GM18505 (cell line): Measurements from ENCODE around the gene SRRM1.
"Not testable (repeated sequence)": the region's sequence is repeated elsewhere in the genome, so short reads cannot be mapped to it uniquely, and the experiment has no call there.

Experiments used
- ATAC-seq: cut with Tn5 transposase; IDR thresholded peaks from one replicate; pipeline ENCODE4 v1.9.1; 2021; ENCODE audit not compliant: unreplicated experiment
- POLR2A ChIP-seq: IDR thresholded peaks from 4 replicates; pipeline ENCODE4 v1.6.1; 2011; ENCODE audit warnings: borderline replicate concordance; ENCODE audit not compliant: insufficient read depth, insufficient read length; ENCODE audit errors: extremely low read depth

Gene SRRM1

DNA sequence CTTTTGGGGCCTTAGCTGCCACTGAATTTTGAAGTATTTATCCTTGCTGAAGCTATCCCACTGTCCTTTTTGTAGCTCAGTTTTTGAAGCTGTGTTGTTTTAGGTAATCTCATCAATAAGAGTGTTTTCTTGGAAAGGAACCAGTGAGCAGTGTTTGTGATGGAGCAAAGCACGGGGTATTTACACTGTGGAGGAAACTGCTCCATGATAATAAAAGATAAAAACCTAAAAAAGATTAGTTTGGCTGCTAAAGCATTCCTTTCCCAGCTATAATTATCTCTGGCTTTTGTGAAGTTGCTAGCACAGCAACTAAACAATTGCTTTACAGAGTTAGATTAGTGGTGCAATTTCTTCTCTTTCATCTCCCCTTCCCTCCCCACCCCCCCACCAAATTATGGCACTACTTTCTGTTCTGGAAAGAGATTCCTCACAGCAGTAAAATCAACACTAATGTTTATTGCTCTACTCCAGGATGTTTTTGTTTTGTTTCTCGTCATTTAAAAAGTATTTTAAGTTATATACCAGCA lies 21.5 kb downstream of the SRRM1 start:
- no peak for ATAC-seq
- TF ChIP-seq POLR2A, result no peak

DNA sequence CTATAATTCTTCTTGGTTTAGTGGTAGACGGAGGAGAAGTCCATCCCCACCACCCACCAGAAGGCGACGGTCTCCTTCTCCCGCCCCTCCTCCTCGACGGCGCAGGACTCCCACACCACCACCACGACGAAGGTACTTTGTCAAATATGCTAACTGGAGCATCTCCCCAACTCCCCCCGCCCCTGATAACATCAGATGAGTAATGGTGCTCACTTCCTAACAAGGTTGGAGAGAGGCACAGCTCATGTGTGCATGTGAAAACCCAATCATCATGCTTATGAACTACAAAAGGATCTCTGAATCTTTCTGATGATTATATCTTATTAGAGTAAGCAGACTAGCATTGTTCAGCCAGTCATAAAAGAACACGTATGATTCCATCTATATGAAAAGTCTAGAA lies 23.7 kb downstream of the SRRM1 start:
- no peak for ATAC-seq
- TF ChIP-seq POLR2A, result no peak

DNA sequence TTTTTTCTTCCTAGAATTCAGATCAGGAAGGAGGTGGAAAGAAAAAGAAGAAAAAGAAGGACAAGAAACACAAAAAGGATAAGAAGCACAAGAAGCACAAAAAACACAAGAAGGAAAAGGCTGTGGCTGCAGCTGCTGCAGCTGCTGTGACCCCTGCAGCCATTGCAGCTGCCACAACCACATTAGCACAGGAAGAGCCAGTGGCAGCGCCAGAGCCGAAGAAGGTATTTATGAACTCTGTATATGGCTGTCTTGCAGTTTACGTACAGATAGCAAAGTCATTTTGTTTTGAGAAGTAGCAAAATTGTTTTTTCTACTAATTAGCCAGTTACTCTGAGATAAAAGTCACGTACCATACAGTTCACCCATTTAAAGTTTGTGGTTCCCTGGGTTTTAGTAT lies 28.3 kb downstream of the SRRM1 start:
- not testable (repeated sequence) for ATAC-seq

DNA sequence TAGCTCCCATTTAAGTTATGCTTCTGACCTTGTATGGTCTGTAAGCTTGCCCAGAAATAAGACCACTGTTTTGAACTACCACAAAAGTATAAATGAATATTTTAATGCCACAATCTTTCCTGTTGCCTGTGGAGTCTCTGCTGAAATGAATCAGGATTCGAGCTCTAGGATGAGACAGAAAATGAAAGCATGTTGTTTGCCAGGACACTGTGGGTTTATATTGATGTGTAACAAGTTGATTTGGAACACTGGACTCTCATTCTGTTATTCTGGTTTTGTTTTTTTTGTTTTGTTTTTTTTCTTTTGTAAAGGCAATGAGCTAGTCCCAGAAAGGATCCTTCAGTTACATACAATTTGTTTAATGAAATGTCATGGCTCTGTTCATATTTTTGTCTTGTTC lies 29.6 kb downstream of the SRRM1 start:
- not testable (repeated sequence) for ATAC-seq

DNA sequence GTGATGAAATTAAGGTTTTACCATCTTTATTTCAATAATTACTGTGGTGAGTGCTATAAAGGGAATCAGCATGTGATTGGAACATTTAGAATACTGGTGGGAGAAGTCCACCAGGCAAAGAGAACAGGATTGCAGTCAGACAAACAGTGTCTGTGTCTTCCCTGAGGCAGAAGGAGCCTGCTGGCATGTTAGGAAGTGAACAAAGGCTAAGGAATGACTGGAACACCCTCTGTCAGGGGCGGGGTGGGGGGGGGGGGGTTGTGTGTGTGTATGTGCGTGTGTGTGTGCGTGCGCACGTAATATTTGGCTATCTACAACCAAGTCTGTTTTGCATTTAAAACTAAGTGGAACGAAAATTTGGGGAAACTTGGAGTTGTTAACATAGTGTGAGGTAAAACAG lies 30.2 kb downstream of the SRRM1 start:
- ATAC-seq, result no peak
- TF ChIP-seq POLR2A, result no peak

DNA sequence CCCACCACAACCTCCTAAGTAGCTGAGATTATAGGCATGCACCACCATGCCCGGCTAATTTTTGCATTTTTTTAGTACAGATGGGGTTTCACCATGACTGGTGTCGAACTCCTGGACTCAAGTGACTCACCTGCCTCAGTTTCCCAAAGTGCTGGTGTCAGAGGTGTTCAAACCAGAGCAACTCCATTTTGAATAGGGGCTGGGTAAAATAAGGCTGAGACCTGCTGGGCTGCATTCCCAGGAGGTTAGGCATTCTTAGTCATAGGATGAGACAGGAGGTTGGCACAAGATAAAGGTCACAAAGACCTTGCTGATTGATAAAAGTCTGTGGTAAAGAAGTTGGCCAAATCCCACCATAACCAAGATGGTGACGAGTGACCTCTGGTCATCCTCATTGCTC lies 35.3 kb downstream of the SRRM1 start:
- ATAC-seq, result not testable (repeated sequence)

DNA sequence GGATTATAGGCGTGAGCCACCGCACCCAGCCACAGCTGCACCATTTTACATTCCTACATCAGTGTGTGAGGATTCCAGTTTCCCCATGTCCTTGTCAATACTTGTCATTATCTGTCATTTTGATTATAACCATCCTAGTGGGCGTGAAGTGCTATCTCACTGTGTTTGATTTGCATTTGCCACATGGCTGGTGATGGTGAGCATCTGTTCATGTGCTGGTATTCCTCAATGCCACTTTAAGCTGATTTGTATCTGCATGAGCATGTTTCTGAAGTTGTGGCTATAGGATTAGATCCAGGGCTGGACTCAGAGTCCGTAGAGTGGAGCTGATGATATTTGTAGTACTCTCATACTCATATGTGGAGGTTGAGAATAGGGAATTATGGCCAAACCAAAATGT lies 36.6 kb downstream of the SRRM1 start:
- no peak for TF ChIP-seq POLR2A
- ATAC-seq, result no peak

DNA sequence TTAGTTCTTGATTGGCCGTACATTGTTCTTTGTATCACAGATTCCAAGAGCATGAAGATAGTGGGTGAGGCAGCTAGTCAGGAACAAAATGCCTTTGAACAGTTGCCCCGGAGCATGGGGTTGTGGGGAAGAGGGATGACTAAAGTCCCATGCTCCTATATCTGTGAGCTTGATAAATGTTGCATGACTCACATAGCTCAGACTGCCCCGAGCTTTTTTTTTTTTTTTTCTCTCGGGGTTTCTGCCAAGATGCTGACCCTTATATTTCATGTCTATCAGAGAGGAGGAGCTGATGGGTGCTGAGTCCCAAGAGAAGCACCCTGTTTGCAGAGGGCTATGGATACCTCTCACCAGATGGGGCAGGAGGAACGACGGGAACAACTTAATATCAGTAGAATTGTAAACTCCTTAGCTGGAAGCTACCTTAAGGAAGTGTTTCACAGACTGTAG lies 40.6 kb downstream of the SRRM1 start:
- ATAC-seq, result no peak
- no peak for TF ChIP-seq POLR2A

DNA sequence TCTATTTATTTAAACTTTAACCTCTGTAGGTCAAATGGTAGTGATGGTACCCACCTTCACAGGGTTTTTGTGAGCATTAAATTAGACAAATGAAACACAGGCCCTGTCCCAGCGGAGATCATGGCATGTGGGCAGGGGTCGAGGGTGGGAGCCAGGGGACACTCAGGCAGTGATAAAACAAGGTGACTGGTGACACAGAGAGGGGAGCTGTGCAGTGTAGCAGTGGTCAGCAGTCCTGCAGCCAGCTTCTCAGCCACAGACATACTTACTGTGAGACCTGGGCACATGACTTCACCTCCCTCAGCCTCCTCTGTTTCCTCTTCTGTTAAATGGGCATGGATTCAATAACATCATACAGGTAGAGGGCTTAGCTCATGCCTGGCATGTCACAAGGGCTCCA lies 44.9 kb downstream of the SRRM1 start:
- TF ChIP-seq POLR2A, result no peak

DNA sequence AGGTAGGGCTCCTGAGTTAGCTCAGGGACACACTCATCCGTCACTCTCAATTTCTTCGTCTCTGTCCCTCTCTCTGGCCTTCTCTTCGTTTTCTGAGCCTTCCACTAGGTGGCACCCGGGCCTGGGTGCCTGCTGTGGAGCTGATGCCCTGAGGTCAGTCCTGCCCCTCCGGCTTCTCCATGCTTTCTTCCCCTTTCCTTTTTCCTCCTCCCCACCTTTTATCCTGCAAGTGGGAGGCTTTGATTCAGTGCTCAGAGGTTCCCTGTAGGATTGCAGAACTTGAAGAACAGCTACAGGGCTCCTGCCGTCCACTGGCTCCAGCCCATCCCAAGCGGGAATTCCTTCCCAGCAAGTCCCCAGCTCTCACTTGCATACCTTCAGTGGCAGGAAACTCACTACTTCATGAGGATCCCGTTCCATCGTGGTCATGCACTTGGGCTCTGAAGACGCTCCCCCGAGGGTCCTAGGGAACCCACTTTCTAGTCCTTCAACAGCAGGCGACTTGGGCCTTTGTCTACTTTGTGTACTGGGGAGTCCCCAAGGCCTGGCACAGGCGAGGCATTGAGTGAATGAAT lies 45.6 kb downstream of the SRRM1 start:
- no peak for TF ChIP-seq POLR2A
- no peak for ATAC-seq

More for the DNA sequence above, 44.9 kb downstream of the SRRM1 start:
- ATAC-seq, result no peak

DNA sequence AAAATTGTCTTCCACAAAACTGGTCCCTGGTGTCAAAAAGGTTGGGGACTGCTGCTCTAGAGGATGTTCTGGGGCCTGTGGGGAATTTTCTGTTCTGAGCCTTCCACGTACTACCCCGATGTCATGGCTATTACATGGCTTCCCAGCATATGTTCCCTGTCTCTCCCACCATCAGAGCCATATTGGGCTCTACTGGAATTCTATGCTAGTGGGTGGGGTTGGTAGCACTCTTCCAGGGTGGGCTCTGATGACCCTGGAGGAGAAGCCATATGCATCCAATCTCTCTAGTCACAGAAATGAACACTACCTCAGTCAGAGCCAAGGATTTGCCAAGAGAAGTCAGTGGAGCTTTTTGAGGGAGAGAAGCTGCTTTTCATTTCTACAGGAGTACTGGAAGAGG lies 47.9 kb downstream of the SRRM1 start:
- ATAC-seq, result no peak
- no peak for TF ChIP-seq POLR2A

DNA sequence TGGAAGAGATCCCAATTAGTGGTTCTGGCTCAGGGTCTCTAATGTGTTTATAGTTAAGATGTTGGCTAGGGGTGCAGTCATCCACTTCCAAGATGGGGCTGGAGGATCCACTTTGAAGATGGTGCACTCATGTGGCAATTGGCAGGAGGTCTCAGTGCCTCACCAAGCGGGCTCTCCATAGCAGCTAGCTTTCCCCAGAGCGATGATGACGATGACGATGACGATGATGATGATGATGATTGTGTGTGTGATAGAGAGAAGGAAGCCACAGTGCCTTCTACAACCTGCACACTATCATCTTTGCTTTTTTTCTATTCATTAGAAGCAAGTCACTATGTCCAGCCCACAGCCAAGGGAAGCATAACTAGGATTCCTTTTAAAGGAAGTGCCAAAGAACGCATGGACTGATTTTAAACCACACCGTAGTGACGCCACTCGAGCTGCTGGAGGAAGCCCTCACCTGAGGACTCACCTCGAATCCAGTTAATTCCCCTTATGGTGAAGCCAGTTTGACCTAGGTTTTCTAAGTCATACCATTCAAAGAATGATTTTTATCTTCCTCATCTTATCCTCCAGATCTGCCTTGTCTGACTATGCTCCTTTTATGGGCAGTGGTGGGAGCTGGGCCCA lies 49.4 kb downstream of the SRRM1 start:
- TF ChIP-seq POLR2A, result no peak
- ATAC-seq, result no peak

DNA sequence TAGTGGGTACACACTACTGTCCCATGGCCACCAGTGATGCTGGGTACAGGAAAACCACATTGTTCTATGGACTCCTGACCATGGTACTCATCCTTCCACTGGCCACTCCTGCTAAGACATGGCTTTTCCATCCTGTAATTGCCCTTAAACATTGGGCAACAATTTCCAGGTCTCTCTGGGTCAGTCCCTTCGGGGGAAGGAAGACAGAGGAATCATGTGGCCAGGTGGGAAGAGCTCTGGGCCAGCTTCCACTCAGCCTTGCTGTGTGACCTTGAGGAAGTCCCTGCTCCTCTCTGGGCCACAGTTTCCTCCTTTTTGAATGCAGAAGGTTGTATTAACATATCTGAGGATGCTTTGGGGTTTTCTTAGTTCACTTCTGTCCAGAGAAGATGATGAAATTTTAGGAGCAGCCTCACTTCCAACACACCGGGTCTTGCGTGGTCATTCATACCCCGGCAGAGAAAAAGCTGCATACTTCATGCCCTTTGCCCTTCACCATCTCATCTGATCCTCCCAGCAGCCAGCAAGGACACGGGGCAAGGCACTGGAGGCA lies 50.8 kb downstream of the SRRM1 start:
- TF ChIP-seq POLR2A, result no peak
- no peak for ATAC-seq

DNA sequence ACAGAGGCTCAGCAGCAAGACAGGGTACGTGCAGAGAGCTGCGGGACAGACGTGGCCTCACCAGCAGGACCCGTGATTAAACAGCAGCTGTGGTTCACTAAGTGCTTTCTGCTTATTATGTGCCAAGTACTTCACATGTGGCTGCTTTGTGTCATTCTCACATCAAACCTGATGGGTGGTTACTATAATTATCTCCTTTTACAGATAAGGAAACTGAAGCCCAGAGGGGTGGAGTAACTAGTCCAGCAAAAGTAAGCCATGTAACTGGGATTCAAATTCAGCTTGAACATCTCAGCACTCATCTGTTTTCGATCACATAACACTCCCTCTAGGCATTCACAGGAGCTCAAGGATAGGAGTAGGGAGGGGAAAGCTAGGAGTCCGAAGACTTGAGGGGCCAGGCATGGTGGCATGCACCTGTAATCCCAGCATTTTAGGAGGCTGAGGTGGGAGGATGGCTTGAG lies 51.3 kb downstream of the SRRM1 start:
- TF ChIP-seq POLR2A, result no peak
- ATAC-seq, result no peak
